A549 treated with RU486 at 1 μM for 4 hours (cell line): ENCODE measurements around the gene OTUD4. TPM values are rescaled to one million over a fixed set of nuclear protein-coding genes. Genes with fewer than 3 reads are reported as not detected.

Experiments used
- total RNA-seq: library from RNA; stranded (reverse); fragments of 200-300 nt; extraction: Qiagen RNA extraction; gene quantifications from 5 replicates; pipeline ENCODE4 v1.2.3, GENCODE V29; 2022; ENCODE audit warnings: low read depth

OTUD4 gene, protein sequence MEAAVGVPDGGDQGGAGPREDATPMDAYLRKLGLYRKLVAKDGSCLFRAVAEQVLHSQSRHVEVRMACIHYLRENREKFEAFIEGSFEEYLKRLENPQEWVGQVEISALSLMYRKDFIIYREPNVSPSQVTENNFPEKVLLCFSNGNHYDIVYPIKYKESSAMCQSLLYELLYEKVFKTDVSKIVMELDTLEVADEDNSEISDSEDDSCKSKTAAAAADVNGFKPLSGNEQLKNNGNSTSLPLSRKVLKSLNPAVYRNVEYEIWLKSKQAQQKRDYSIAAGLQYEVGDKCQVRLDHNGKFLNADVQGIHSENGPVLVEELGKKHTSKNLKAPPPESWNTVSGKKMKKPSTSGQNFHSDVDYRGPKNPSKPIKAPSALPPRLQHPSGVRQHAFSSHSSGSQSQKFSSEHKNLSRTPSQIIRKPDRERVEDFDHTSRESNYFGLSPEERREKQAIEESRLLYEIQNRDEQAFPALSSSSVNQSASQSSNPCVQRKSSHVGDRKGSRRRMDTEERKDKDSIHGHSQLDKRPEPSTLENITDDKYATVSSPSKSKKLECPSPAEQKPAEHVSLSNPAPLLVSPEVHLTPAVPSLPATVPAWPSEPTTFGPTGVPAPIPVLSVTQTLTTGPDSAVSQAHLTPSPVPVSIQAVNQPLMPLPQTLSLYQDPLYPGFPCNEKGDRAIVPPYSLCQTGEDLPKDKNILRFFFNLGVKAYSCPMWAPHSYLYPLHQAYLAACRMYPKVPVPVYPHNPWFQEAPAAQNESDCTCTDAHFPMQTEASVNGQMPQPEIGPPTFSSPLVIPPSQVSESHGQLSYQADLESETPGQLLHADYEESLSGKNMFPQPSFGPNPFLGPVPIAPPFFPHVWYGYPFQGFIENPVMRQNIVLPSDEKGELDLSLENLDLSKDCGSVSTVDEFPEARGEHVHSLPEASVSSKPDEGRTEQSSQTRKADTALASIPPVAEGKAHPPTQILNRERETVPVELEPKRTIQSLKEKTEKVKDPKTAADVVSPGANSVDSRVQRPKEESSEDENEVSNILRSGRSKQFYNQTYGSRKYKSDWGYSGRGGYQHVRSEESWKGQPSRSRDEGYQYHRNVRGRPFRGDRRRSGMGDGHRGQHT
- total RNA-seq = 7.9 to 17.5 TPM (median 17.1 TPM) in 5 replicates

GRCh38 chr4:145180298-145181090 lies at the start of gene OTUD4:
TSS of gene OTUD4 (minus strand) at chr4:145180589. CDS start at chr4:145179973, 616 bp downstream.

GRCh38 chr4:145097821-145098674 lies 82.3 kb downstream of the OTUD4 start, which contains the start of the genes ABCE1 and ANAPC10:
TSS of gene ABCE1 (plus strand) at chr4:145098311. CDS start at chr4:145104413, 6,102 bp downstream.
TSS of gene ANAPC10 (minus strand) at chr4:145098196. CDS start at chr4:145096099, 2,097 bp downstream.

Other genes with a start within 250 kb of the OTUD4 start
- gene ANAPC10, start 82.4 kb downstream of the OTUD4 start, total RNA-seq = 11.2 to 18.4 TPM (median 12.7 TPM) in 5 replicates
- gene ABCE1, start 82.3 kb downstream of the OTUD4 start, total RNA-seq = 65.2 to 125 TPM (median 74.6 TPM) in 5 replicates